Measurements from ENCODE around the gene NUTM2F. TPM values are rescaled to one million over a fixed set of nuclear protein-coding genes. Genes with fewer than 3 reads are reported as not detected.

NUTM2F gene
- polyA plus RNA-seq, 3 donors: not detected

DNA sequence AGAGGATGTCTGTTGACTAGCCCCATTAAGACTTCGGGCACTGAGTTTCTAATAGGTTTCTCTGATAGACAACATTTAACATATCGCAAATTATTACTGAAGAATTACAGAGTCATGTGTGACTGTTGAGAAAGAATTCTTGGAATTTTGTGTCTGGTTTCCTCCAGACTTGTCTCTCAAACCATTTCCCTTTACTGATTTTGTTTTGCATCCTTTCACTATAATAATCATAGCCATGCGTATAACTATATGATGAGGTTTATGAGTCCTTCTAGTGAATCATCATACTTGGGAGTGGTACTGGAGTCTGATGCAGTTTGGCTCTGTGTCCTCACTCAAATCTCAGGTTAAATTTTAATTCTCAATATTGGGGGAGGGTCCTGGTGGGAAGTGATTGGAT is 42.3 kb downstream of the NUTM2F start:
- H3K36me3 ChIP-seq (replicated peaks in 1 of 2; ENCODE audit: control insufficient read depth in 1 of 2, insufficient read depth in 2 of 2, low read length in 2 of 2): peaks cover 40 to 83% of the 10 kb centered on the region in 2 donors
- no peaks in the 10 kb centered on the region for H4K20me1 ChIP-seq (ENCODE audit: insufficient read depth, low read length)
- no peaks in the 10 kb centered on the region for H3K4me1 ChIP-seq (ENCODE audit: control insufficient read depth in 1 of 2, insufficient read depth in 2 of 2, low read length in 2 of 2)
- Mint-ChIP-seq H3K36me3 (peaks cover 68 to 92% of the 10 kb centered on the region in 2 donors), H3K9me3 (peaks cover 12 to 29% (median 19%) of the 10 kb centered on the region in 7 donors), H3K4me1 (no peaks in the 10 kb centered on the region), H3K4me3 (no peak overlapping the region), H3K27ac (no peak overlapping the region), H3K27me3 (ENCODE audit: low read depth in 3 of 3) (no peaks in the 10 kb centered on the region)
- H3K4me3 ChIP-seq (replicated peaks in 1 of 3; ENCODE audit: low read depth in 2 of 3, low read length in 3 of 3): no peak overlapping the region
- peaks cover 17 to 19% of the 10 kb centered on the region in 2 donors for H3K9me3 ChIP-seq (replicated peaks in 1 of 2; ENCODE audit: control insufficient read depth in 1 of 2, insufficient read depth in 1 of 2, low read length in 2 of 2)
- WGBS (ENCODE audit: insufficient coverage): no CpG with 5 or more reads among the region's 3 CpGs
- H3K27ac ChIP-seq (ENCODE audit: low read depth in 1 of 2, low read length in 2 of 2): no peak overlapping the region
- H3K9ac ChIP-seq (ENCODE audit: insufficient read depth, low read length, poor library complexity, severe bottlenecking): no peak overlapping the region
- no peak overlapping the region for H3K4me2 ChIP-seq (replicated peaks; ENCODE audit: extremely low read depth, low read length, poor library complexity, severe bottlenecking)
- H2AFZ ChIP-seq (ENCODE audit: insufficient read depth, low read depth, low read length, poor library complexity, severe bottlenecking): no peak overlapping the region
- H3K79me2 ChIP-seq (ENCODE audit: insufficient read depth, low read length): no peaks in the 10 kb centered on the region
- no peak for DNase-seq
- H3K27me3 ChIP-seq (ENCODE audit: control insufficient read depth in 2 of 2, insufficient read depth in 2 of 2, low read length in 2 of 2): no peaks in the 10 kb centered on the region
- intact Hi-C loops (cut with micrococcal nuclease): no loop called here
- TF ChIP-seq, protein P1, sequence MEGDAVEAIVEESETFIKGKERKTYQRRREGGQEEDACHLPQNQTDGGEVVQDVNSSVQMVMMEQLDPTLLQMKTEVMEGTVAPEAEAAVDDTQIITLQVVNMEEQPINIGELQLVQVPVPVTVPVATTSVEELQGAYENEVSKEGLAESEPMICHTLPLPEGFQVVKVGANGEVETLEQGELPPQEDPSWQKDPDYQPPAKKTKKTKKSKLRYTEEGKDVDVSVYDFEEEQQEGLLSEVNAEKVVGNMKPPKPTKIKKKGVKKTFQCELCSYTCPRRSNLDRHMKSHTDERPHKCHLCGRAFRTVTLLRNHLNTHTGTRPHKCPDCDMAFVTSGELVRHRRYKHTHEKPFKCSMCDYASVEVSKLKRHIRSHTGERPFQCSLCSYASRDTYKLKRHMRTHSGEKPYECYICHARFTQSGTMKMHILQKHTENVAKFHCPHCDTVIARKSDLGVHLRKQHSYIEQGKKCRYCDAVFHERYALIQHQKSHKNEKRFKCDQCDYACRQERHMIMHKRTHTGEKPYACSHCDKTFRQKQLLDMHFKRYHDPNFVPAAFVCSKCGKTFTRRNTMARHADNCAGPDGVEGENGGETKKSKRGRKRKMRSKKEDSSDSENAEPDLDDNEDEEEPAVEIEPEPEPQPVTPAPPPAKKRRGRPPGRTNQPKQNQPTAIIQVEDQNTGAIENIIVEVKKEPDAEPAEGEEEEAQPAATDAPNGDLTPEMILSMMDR (IDR thresholded peaks at IDR 0.05): no peak

DNA sequence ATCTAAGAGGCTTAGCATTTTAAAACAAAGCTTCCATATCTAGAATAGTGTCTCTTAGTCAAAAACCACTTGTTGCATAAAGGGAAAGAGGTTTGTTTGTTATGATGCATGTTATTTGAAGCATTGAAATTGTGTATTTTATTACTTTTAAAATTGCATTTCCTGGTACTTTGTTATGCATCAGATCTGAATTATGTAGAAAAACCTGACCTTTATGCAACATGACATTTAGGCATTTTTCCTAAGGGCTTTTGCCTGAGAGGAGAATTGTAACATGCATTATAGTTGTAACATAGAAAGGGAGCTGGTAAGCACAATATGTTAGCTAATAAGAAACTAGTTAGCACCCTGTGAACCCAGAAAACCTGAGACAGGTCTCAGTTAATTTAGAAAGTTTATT is 47.3 kb downstream of the NUTM2F start:
- Mint-ChIP-seq H3K27me3 (ENCODE audit: low read depth in 3 of 3) (peaks cover 0 to 4% (median 0%) of the 10 kb centered on the region in 3 donors), H3K4me1 (peaks cover 2% of the 10 kb centered on the region), H3K27ac (no peak overlapping the region), H3K4me3 (no peak overlapping the region), H3K9me3 (peaks cover 37 to 59% (median 49%) of the 10 kb centered on the region in 7 donors), H3K36me3 (peaks cover 73 to 99% of the 10 kb centered on the region in 2 donors)
- no peaks in the 10 kb centered on the region for H3K4me1 ChIP-seq (ENCODE audit: control insufficient read depth in 1 of 2, insufficient read depth in 2 of 2, low read length in 2 of 2)
- TF ChIP-seq, protein P1 (IDR thresholded peaks at IDR 0.05): no peak
- peaks cover 45 to 84% of the 10 kb centered on the region in 2 donors for H3K36me3 ChIP-seq (replicated peaks in 1 of 2; ENCODE audit: control insufficient read depth in 1 of 2, insufficient read depth in 2 of 2, low read length in 2 of 2)
- H3K4me3 ChIP-seq (replicated peaks in 1 of 3; ENCODE audit: low read depth in 2 of 3, low read length in 3 of 3): no peak overlapping the region
- H3K27ac ChIP-seq (ENCODE audit: low read depth in 1 of 2, low read length in 2 of 2): no peak overlapping the region
- no peaks in the 10 kb centered on the region for H4K20me1 ChIP-seq (ENCODE audit: insufficient read depth, low read length)
- no peak overlapping the region for H2AFZ ChIP-seq (ENCODE audit: insufficient read depth, low read depth, low read length, poor library complexity, severe bottlenecking)
- DNase-seq: no peak
- H3K27me3 ChIP-seq (ENCODE audit: control insufficient read depth in 2 of 2, insufficient read depth in 2 of 2, low read length in 2 of 2): no peaks in the 10 kb centered on the region
- no peaks in the 10 kb centered on the region for H3K79me2 ChIP-seq (ENCODE audit: insufficient read depth, low read length)
- intact Hi-C loops (cut with micrococcal nuclease): no loop called here
- H3K9ac ChIP-seq (ENCODE audit: insufficient read depth, low read length, poor library complexity, severe bottlenecking): no peak overlapping the region
- H3K9me3 ChIP-seq (replicated peaks in 1 of 2; ENCODE audit: control insufficient read depth in 1 of 2, insufficient read depth in 1 of 2, low read length in 2 of 2): peaks cover 41 to 45% of the 10 kb centered on the region in 2 donors
- H3K4me2 ChIP-seq (replicated peaks; ENCODE audit: extremely low read depth, low read length, poor library complexity, severe bottlenecking): no peak overlapping the region

Measured in CD14-positive monocyte (primary cell).